Smooth muscle cell of bladder (primary cell): Measurements from ENCODE around the gene CSPG4. TPM values are rescaled to one million over a fixed set of nuclear protein-coding genes. Genes with fewer than 3 reads are reported as not detected.

Experiments
- total RNA-seq: library from RNA; depleted of rRNA; stranded (reverse); fragments of >200 nt; gene quantifications from 2 replicates; pipeline ENCODE4 v1.2.3, GENCODE V29; 2014

CSPG4 gene
- total RNA-seq, result 11.0 and 15.3 TPM in 2 replicates

GRCh38 chr15:75712668-75713337 is at the start of gene CSPG4:
TSS of gene CSPG4 (minus strand) at chr15:75712848. CDS start at chr15:75712755, 93 bp downstream.

GRCh38 chr15:75647370-75648155 is 65.1 kb downstream of the CSPG4 start, which contains the start of gene SNX33:
TSS of gene SNX33 (plus strand) at chr15:75647912. CDS start at chr15:75649103, 1,191 bp downstream.

GRCh38 chr15:75639709-75640482 is 72.8 kb downstream of the CSPG4 start, which contains the start of gene IMP3:
TSS of gene IMP3 (minus strand) at chr15:75640224. CDS start at chr15:75640168, 56 bp downstream.

GRCh38 chr15:75625542-75626347 is 86.9 kb downstream of the CSPG4 start, which contains the start of gene SNUPN:
TSS of gene SNUPN (minus strand) at chr15:75625725. CDS start at chr15:75621051, 4,674 bp downstream.

Other genes starting within 250 kb of the CSPG4 start
- gene PTPN9, start 133.5 kb downstream of the CSPG4 start, total RNA-seq, result 18.3 and 21.4 TPM in 2 replicates
- 33.4 and 43.4 TPM in 2 replicates for gene SNUPN, start 87.1 kb downstream of the CSPG4 start, total RNA-seq
- 40.8 and 75.5 TPM in 2 replicates for gene IMP3, start 72.6 kb downstream of the CSPG4 start, total RNA-seq
- 13.5 and 22.5 TPM in 2 replicates for gene SNX33, start 64.9 kb downstream of the CSPG4 start, total RNA-seq
- gene UBE2Q2, start 130.6 kb upstream of the CSPG4 start, total RNA-seq, result 34.4 and 46.6 TPM in 2 replicates
- gene FBXO22, start 191.0 kb upstream of the CSPG4 start, total RNA-seq, result 70.5 and 77.2 TPM in 2 replicates